ENCODE results near the gene NFKBIZ. TPM values are rescaled to one million over a fixed set of nuclear protein-coding genes. Genes with fewer than 3 reads are reported as not detected.

Gene NFKBIZ
- total and polyA plus RNA-seq, 2 donors (not counting 3 experiments of a cell fraction or from before 2014, with no cell fraction given) = 17.5 to 28.9 TPM

DNA sequence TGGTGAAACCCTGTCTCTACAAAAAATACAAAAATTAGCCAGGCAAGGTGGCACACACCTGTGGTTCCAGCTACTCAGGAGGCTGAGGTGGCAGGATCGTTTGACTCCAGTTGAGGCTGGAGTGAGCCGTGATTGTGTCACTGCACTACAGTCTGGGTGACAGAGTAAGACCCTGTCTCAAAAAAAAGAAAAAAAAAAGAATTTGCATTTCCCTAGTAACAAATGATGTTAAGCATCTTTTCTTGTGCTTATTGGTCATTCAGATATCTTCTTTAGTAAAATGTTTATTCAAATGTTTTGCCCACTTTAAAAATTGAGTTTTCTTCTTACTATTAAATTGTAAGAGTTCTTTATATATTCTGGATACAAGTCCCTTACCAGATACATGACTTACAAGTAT, 48.7 kb downstream of the NFKBIZ start:
- POLR2A ChIA-PET = no interaction called here
- no peak overlapping the region for H2AFZ ChIP-seq (ENCODE audit: low read depth, low read length)
- dilution Hi-C loops (cut with MboI; ENCODE audit: extremely low pct_ligation_motif_present, low sequenced_read_pairs) = no loop called here

More for the DNA sequence above, 48.7 kb downstream of the NFKBIZ start:
- no peak overlapping the region for H3K9ac ChIP-seq (replicated peaks; ENCODE audit: extremely low read depth, insufficient read depth, low read length)
- no peak overlapping the region for H3K4me3 ChIP-seq (replicated peaks in 1 of 3; ENCODE audit: insufficient read depth in 1 of 3, low read depth in 1 of 3, low read length in 3 of 3)
- no peaks in the 10 kb centered on the region for H3K9me1 ChIP-seq (replicated peaks; ENCODE audit: control insufficient read depth, extremely low read depth, insufficient read depth, low read length)
- BruUV-seq (replicated peaks) = no TSS peak
- no peak overlapping the region for H3K27ac ChIP-seq (ENCODE audit: insufficient read depth, low read depth, low read length)
- no peak overlapping the region for H3K4me2 ChIP-seq (ENCODE audit: insufficient read depth, low read length)
- DNase-seq (ENCODE audit: low read depth, low spot score) = no peak
- peaks cover 4% of the 10 kb centered on the region for H3K4me1 ChIP-seq (ENCODE audit: control insufficient read depth, extremely low read depth, insufficient read depth, low read length)
- no peaks in the 10 kb centered on the region for H3K9me3 ChIP-seq (replicated peaks; ENCODE audit: control insufficient read depth, insufficient read depth, low read length)
- no peaks in the 10 kb centered on the region for H3K79me2 ChIP-seq (ENCODE audit: control insufficient read depth, insufficient read depth, low read length)
- CTCF ChIA-PET = no interaction called here
- H3K27me3 ChIP-seq (ENCODE audit: control insufficient read depth in 2 of 2, insufficient read depth in 2 of 2, low read length in 2 of 2) = no peaks in the 10 kb centered on the region
- H4K20me1 ChIP-seq (replicated peaks; ENCODE audit: control insufficient read depth, extremely low read depth, insufficient read depth, low read length) = no peaks in the 10 kb centered on the region
- intact Hi-C loops (cut with micrococcal nuclease) = no loop called here
- TF ChIP-seq EZH2 (IDR thresholded peaks at IDR 0.05; ENCODE audit: borderline replicate concordance, low read depth, low read length, severe bottlenecking) = no peak
- TF ChIP-seq POLR2A (IDR thresholded peaks at IDR 0.05; ENCODE audit: low read depth, low read length) = no peak
- TF ChIP-seq GATA2 (IDR thresholded peaks at IDR 0.05; ENCODE audit: insufficient read depth, insufficient read length, low read depth, low read length) = no peak
- TF ChIP-seq, protein P1, sequence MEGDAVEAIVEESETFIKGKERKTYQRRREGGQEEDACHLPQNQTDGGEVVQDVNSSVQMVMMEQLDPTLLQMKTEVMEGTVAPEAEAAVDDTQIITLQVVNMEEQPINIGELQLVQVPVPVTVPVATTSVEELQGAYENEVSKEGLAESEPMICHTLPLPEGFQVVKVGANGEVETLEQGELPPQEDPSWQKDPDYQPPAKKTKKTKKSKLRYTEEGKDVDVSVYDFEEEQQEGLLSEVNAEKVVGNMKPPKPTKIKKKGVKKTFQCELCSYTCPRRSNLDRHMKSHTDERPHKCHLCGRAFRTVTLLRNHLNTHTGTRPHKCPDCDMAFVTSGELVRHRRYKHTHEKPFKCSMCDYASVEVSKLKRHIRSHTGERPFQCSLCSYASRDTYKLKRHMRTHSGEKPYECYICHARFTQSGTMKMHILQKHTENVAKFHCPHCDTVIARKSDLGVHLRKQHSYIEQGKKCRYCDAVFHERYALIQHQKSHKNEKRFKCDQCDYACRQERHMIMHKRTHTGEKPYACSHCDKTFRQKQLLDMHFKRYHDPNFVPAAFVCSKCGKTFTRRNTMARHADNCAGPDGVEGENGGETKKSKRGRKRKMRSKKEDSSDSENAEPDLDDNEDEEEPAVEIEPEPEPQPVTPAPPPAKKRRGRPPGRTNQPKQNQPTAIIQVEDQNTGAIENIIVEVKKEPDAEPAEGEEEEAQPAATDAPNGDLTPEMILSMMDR (IDR thresholded peaks at IDR 0.05; ENCODE audit: extremely low read depth in 1 of 2, insufficient read depth in 1 of 2, low read depth in 1 of 2, low read length in 2 of 2) = no peak
- TF ChIP-seq, protein P2, sequence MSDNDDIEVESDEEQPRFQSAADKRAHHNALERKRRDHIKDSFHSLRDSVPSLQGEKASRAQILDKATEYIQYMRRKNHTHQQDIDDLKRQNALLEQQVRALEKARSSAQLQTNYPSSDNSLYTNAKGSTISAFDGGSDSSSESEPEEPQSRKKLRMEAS (IDR thresholded peaks at IDR 0.05; ENCODE audit: insufficient read depth, insufficient read length) = no peak
- no peak for TF ChIP-seq FOS (IDR thresholded peaks at IDR 0.05; ENCODE audit: borderline replicate concordance, insufficient read depth, low read length)
- no peak for TF ChIP-seq POLR2AphosphoS5 (IDR thresholded peaks at IDR 0.05; ENCODE audit: insufficient read depth, low read depth, low read length)
- no peak for TF ChIP-seq MYC (IDR thresholded peaks at IDR 0.05; ENCODE audit: low read depth, low read length)
- no peak for TF ChIP-seq JUN (IDR thresholded peaks at IDR 0.05; ENCODE audit: borderline replicate concordance, insufficient read depth, insufficient read length, low read depth)
- H3K36me3 ChIP-seq (ENCODE audit: control insufficient read depth in 2 of 2, extremely low read depth in 1 of 2, insufficient read depth in 2 of 2, low read length in 2 of 2) = no peaks in the 10 kb centered on the region
- no peak for FAIRE-seq
